ENCODE results near the gene ENO2.

GRCh38 chr12:6887460-6887859 lies 26.9 kb upstream of the ENO2 start:
- TF ChIP-seq POLR2A (IDR thresholded peaks at IDR 0.05; ENCODE audit: low read depth) (no peak), CTCF (IDR thresholded peaks at IDR 0.05) (no peak), EP300 (IDR thresholded peaks at IDR 0.05) (no peak)
